CD4-positive, alpha-beta T cell treated with Interleukin-10 for 1 hour (primary cell): ENCODE data around the gene MGMT.

Source experiments
- DNase-seq: peaks from one replicate; pipeline ENCODE4 v3.0.0-alpha.2; 2020

Gene MGMT

DNA sequence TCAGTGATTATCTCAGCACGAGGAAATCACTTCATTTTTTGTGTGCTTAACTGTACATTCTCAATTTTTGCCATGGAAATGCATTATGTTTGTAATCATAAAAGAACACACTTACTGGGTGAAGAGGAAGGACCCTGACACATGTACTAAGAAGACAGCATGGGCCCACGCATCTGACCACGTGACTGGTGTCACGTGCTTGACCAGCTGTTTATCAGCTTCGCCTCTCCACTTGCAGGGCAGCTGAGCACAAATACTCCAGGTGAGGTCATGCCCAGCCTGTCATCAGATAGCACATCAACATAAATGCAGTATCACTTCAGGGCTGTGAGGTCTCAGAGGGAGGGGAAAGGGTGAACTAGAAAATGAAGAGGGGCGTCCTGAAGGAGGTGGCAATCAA, 317.2 kb downstream of the MGMT start:
- no peak for DNase-seq

DNA sequence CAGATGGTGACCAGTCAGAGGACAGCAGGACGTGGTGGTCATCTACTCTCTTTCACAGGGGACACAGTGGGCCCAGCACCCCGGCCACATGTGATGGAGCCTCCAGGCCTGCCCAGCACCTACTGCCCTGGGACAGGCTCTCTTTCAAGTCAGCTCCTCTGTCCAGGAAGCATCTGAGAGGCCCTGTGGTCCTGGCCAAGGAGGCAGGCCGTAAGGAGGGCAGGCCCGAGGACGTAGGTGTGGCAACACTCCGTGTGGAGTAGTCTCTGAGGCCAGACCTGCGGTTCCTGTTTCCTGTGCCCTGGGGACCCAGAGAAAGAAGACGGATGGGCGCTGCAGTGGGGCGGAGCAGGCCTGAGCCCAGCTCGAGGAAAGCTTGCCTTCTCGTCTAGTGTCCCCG, 317.9 kb downstream of the MGMT start:
- DNase-seq = no peak

- DNase-seq = no peak
Observed at GRCh38 chr10:129785536-129785981, 318.5 kb downstream of the MGMT start.

- DNase-seq = no peak
Observed at GRCh38 chr10:129786216-129786615, 319.2 kb downstream of the MGMT start.

DNA sequence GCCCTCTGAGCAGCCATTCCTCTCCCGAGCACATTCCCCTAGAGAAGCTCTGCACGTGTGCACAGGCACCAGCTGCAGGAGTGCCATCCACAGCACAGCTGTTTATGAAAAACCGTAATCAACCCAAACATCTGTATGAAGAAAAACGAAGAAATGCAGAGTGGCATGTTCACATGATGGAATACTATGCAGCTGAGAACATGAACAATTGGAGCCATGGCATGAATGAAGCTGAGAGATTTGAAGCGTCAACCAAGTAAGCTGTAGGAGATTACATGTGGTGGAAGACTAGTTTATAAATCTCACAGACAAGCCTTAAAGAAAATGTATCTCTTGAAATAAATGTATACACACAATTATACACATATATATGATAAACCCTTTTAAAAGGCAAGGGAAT, 320.5 kb downstream of the MGMT start:
- no peak for DNase-seq

GRCh38 chr10:129788215-129788614, 321.2 kb downstream of the MGMT start:
- no peak for DNase-seq

- no peak for DNase-seq
Observed at GRCh38 chr10:129790715-129791446, 323.8 kb downstream of the MGMT start.

GRCh38 chr10:129792141-129792540, 325.1 kb downstream of the MGMT start:
- DNase-seq = no peak

- no peak for DNase-seq
Observed at GRCh38 chr10:129792864-129793263, 325.8 kb downstream of the MGMT start.

- no peak for DNase-seq
Observed at GRCh38 chr10:129793479-129793878, 326.4 kb downstream of the MGMT start.

GRCh38 chr10:129793996-129794395, 327.0 kb downstream of the MGMT start:
- DNase-seq = no peak

DNA sequence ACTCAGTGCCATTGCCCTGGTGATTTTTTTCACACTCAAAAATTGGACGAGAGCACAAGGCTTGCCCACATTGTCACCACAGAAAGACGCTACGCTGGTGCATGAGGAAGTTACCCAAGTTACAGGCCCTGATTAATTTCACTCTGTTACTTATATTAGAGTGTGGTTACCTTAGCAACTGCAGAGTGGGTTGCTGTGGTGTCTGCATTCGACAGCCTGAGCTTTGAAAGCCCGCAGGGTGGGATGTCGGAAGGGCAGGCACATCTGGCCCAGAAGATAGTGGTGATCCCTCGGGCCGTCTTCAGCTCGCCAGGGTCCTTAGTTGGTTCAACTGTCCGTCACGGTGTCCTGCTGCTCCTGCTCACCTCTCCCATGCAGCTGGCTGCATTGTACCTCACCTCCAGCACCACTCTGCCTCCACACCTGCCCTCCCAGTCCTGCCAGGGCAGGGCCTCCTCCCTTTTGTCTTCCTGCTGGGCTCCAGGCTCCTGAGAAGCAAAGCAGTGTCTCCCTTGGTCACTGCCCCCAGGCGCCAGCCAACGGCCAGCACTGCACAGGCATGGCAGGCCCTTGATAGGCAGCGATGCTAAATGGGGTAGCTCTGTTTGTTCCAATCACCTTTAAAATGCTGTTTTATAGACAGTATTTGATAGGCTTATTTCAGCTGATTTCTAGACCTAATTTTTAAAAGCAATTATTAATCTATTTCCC, 329.8 kb downstream of the MGMT start:
- DNase-seq = no peak

GRCh38 chr10:129799942-129800341, 332.9 kb downstream of the MGMT start:
- DNase-seq = no peak

DNA sequence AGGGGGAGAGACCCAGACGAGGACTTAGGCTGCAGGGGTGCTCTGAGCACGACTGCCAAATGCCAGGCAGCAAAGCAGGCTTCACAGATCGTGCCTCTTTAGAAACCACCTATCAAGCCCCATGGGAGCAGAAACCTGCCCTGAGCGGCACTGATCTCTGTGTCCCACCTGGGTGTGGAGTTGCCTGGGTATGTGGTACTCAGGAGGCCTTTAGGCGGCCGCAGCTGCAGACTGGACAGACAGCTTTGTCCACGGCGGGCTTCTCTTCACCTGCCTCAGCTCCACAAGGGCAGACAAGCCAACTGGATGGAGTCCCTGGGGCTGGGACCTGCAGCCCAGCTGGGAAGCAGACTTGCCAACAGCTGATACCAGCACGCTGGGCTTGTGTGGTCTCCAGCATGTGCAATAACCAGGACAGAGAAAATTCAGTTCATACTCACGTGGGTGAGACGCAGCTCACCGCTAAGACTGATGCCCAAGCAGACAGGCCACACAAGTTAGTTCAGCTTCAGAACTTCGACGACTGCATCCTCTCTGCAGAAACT, 333.8 kb downstream of the MGMT start:
- DNase-seq = no peak

GRCh38 chr10:129807211-129807610, 340.2 kb downstream of the MGMT start:
- no peak for DNase-seq

DNA sequence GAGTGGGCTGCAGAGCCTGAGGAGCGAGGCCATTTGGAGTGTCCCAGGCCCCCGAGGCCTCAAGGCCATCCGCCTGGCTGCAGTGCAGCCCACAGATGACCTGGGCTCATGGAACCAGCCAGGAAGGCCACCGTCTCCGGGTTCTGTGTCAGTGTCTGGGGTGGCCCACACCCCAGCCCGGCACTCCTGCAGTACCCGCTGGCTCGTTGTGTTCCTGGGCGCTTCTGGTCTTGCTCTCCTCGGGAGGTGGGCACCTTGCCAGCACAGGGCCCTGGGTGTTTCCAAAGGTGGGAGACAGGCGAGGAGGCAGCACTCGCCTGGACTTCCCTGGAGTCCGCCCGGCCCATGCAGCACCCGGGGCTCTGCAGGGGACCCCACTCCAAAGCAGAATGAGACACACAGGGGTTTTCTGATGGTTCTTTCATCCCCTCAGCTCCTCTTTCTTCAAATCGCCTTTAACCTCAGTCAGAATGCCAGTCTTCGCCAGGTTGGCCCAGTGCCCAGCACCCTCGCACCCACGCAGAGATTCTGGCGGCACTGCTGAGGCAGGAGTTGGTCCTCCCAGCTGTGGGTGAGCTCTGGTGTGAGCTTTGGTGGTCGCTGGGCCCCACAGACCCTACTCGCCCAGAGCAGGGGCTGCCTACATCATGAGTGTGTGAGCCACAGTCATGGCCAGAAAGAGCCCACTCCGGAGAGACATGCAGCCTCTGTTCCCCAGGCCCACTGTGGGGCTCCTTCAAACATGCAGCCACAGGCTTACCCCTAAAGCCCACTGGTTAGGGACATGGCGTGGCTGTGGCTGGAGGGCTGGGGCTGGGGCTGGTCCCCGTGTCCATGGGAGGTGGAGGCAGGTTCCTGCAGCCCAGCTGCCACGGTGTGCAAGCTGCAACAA, 341.3 kb downstream of the MGMT start:
- no peak for DNase-seq

GRCh38 chr10:129809431-129809830, 342.4 kb downstream of the MGMT start:
- no peak for DNase-seq

DNA sequence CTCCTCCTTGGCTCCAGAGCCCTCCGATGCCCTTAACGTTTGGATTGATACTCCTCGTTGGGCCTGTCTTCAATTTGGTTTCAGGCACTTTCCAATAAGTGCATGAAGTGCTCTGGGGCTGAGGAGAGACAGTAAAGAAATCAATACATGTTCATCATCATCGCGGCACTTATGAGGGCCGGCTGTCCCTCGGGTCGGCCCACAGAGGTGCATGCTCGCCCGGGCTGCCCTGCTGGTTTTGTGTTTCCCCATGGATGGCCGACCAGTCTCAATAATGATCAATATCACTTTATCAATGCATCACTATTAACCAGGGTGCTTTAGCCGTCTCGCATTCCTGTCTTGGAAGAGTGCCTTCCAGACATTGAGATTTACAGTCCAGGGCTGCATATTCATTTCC, 342.8 kb downstream of the MGMT start:
- no peak for DNase-seq

DNA sequence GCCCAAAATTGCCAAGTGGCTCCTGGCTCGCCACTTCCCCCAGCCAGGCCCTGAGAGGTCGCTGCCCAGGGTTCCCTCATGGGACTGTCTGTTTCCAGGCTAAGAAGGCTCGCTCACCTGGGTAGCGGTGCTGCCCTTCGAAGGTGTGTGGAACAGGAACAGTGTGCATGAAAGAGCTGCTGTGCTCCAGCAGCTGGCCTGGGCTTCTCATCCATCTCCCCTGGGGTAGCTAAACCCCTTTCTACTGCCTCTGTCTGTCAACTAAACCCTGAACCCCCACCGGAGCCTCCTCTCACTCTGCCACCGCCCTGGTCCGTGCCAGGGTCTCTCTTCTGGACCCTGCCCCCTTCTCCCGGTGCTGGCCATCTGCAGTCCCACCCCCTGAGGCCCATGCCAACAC, 344.2 kb downstream of the MGMT start:
- DNase-seq = no peak

DNA sequence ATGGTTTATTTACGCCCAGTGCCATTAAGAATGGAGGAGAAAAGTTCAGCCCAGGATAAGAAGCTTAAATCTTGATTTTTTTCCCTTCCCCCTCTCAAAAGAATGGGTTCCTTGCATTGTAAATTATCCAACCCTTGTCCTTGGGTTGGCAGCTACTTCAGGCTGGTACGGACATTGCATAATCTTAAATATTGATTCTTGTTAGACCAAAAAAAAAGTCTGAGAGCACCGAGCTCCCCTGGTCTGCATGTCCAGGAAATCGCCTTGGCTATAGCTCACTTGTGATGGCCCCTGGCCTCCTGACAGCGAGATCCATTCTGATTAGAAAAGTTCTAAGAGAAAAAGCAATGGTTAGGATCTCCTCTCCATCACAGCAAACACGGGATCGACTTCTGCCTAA, 345.4 kb downstream of the MGMT start:
- no peak for DNase-seq

- DNase-seq = no peak
Observed at GRCh38 chr10:129814681-129815646, 347.9 kb downstream of the MGMT start.
